ENCODE data around the gene STAC. TPM values are rescaled to one million over a fixed set of nuclear protein-coding genes. Genes with fewer than 3 reads are reported as not detected.

STAC gene
- total RNA-seq, 1 donor from 2014 or later: 21.7 TPM

DNA sequence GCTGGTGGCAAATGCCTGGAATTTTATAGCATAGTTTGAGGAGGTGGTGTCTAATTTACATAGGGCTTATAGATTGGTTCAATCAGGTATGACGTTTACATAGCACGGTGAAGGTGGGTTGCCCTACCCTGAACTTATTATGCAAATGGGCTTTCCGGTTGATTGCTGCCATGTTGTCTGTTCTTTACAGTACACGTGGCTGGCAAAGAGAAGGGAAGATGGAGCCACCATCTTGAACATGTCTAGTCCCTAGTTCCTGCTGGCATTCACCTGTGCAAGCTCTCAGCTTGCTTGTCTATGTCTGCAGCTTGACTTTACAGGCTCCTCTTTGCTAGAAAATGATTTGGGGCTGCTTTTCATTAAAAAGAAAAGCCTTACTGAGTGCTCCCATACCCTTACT, 14.0 kb upstream of the STAC start:
- TF ChIP-seq, protein P1, sequence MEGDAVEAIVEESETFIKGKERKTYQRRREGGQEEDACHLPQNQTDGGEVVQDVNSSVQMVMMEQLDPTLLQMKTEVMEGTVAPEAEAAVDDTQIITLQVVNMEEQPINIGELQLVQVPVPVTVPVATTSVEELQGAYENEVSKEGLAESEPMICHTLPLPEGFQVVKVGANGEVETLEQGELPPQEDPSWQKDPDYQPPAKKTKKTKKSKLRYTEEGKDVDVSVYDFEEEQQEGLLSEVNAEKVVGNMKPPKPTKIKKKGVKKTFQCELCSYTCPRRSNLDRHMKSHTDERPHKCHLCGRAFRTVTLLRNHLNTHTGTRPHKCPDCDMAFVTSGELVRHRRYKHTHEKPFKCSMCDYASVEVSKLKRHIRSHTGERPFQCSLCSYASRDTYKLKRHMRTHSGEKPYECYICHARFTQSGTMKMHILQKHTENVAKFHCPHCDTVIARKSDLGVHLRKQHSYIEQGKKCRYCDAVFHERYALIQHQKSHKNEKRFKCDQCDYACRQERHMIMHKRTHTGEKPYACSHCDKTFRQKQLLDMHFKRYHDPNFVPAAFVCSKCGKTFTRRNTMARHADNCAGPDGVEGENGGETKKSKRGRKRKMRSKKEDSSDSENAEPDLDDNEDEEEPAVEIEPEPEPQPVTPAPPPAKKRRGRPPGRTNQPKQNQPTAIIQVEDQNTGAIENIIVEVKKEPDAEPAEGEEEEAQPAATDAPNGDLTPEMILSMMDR (conservative IDR thresholded peaks at IDR 0.05; ENCODE audit: low read depth, low read length): no peak
- DNase-seq (ENCODE audit: low read depth): no peak
- H3K4me3 ChIP-seq (ENCODE audit: low read depth, low read length): no peak overlapping the region

DNA sequence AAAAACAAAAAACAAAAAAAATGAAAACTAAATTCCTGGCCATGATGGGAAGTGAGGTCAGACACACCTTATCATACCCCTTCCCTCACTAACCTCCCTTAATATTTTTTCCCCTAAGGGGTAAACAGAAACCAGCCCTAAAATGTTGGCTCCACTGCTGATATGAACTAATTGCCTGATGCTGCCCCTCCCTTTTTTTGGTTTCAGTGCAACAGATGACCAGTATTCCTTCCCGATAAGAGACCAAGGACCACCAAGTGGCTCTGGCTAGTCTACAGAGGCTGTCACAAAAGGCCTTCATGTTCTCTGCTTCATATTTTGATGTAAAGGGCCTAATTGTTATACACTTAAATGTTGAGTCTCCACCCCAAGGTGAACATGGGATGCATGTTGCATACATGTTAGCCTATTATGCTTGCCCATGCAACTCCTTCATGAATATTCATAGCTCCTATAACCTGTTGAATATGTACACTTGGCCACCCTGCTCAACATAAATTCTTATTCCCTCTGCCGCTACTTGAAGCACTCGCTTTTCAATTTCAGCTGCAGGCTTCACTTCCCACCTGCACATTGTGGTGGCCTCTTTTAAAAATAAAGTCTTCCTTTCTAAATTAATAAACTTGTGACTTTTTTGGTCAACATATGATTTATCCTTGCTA, 12.3 kb upstream of the STAC start:
- H3K4me3 ChIP-seq (ENCODE audit: low read depth, low read length): no peak overlapping the region
- DNase-seq (ENCODE audit: low read depth): no peak
- TF ChIP-seq, protein P1 (conservative IDR thresholded peaks at IDR 0.05; ENCODE audit: low read depth, low read length): no peak

DNA sequence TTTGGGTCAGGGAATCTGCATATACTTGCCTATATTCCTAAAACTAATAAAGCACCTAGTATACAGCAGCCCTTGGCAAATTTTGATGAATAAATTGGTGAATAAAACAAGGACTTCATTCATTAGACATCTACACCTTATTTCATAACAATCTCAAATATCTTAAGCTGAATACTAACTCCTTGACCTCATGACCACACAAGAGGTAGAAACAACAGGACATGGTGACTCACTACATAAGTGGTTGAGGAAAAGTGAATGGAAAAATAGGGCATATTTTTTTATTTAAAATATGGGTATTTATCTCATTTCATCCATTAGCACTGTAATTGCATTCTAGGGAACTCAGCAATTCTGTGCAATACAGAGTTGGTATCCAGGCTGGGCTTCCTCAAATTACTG, 7.8 kb upstream of the STAC start:
- TF ChIP-seq, protein P1 (conservative IDR thresholded peaks at IDR 0.05; ENCODE audit: low read depth, low read length): no peak
- H3K4me3 ChIP-seq (ENCODE audit: low read depth, low read length): no peak overlapping the region
- DNase-seq (ENCODE audit: low read depth): no peak

DNA sequence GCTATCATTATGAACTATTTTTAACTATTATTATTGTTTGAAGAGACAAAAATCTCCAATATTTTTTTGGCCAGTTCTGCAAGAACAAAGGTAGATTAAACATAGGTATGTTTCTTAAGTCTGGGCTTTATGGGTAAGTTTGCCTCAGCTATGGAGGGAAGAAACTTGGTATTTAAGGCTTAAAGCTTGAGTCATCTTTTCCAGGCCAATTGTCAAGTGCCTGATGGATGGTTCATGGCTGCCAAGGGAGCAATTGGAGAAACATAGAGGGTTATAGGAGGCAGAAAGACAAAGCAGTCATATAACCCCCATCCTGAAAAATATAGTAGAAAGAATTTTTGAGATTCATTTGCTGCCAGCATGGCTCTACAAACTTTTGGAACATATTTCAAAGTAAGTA, 7.2 kb upstream of the STAC start:
- TF ChIP-seq, protein P1 (conservative IDR thresholded peaks at IDR 0.05; ENCODE audit: low read depth, low read length): no peak
- DNase-seq (ENCODE audit: low read depth): no peak
- no peak overlapping the region for H3K4me3 ChIP-seq (ENCODE audit: low read depth, low read length)

DNA sequence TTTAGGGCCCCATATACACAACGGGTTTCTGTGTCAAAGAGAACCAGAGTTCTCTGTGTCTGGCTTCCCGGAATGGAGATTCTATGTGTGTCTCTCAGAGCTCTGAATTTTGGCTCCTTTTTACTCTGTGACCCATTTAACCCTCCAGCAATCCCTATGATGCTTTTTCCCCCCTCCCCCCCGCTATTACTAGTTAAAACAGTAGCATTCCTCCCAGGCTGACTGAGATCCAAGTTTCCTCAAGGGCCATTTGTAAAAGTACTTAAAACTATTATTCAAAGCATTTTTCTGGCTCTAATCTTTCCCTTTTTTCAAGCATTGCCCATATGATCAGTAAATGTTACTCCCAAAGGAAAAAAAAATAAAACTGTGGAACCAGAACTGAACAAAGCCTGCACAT, 6.6 kb upstream of the STAC start:
- H3K4me3 ChIP-seq (ENCODE audit: low read depth, low read length): no peak overlapping the region
- TF ChIP-seq, protein P1 (conservative IDR thresholded peaks at IDR 0.05; ENCODE audit: low read depth, low read length): no peak
- DNase-seq (ENCODE audit: low read depth): no peak

DNA sequence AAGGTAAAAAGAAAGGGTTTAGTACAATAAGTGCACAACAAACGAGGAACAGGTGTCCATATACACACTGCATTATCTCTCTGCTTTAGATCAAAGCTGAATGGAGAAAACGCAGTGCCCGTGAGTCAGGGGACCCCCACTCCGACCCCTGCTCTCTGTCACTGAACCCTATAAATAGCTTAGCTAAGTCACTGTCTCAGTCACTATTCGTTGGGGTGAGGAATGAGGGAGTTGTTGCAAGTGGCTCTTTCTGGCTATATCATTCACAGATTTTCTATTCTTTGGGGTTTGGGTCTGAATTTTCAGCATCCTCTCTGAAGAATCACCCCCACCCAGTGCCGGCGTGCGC, 458 bp upstream of the STAC start:
- no peak for DNase-seq (ENCODE audit: low read depth)
- TF ChIP-seq, protein P1 (conservative IDR thresholded peaks at IDR 0.05; ENCODE audit: low read depth, low read length): no peak
- peak overlapping the region; percentile 77 for H3K4me3 ChIP-seq (ENCODE audit: low read depth, low read length)

DNA sequence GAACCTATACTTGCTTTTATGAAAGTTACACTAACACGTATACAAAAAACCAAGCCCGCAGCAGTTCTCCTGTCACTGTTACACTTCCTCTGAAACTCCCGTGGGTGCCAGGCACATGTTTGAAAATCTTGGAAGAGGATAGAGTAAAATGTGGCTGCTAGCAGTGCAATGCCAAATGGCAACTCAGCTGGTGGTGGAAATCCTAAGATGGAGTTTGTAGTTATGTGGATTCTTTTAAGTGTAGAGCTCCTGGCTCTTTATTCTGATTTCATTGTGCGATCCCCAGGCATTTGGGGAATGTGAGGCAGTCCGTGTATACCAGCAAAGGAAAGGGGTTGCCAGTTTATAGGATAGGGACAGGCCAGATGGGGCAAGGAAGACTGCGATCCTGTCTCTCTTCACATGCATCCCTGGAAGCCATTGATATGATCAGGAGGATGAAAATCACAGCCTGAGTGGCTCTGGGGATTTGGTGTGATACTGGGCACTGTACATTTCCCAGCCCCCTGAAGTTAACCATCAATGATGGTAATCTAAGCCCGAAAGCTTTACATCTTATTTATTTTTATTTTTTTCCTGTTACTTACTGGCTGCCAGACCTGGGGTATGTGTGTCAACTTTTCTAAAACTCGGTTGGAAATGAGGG, 1.1 kb downstream of the STAC start:
- peak overlapping the region; percentile 77 for H3K4me3 ChIP-seq (ENCODE audit: low read depth, low read length)
- no peak for DNase-seq (ENCODE audit: low read depth)

More for the DNA sequence above, 1.1 kb downstream of the STAC start:
- TF ChIP-seq, protein P1 (conservative IDR thresholded peaks at IDR 0.05; ENCODE audit: low read depth, low read length): no peak
